K562 (cell line): ENCODE results near the gene POLR2C. TPM values are rescaled to one million over a fixed set of nuclear protein-coding genes. Genes with fewer than 3 reads are reported as not detected.
A peak's percentile ranks its signal among the peaks of the same experiment; 100 is the strongest.

Experiments used
- EGR1 ChIP-seq: fragments of 450-650 bp; conservative IDR thresholded peaks from 2 replicates; pipeline ENCODE4 v1.6.1; 2017; ENCODE audit warnings: mild to moderate bottlenecking
- ETS2 ChIP-seq: IDR thresholded peaks from 2 replicates; pipeline ENCODE4 v1.6.1; 2016; ENCODE audit warnings: borderline replicate concordance, missing genetic modification characterization, mild to moderate bottlenecking, moderate library complexity, missing compliant biosample characterization; ENCODE audit not compliant: poor library complexity, severe bottlenecking
- FOXK1 ChIP-seq: sonication (generic); formaldehyde crosslinking; IDR thresholded peaks from 2 replicates; pipeline ENCODE4 v1.8.0; 2022; ENCODE audit warnings: missing genetic modification reagents, mild to moderate bottlenecking, borderline replicate concordance
- HIVEP1 ChIP-seq: fragments of 250-450 bp; sonication (Bioruptor Pico); IDR thresholded peaks from 2 replicates; pipeline ENCODE4 v1.4.0; 2020; ENCODE audit warnings: mild to moderate bottlenecking
- HNRNPUL1 ChIP-seq: fragments of 200-400 bp; formaldehyde crosslinking; IDR thresholded peaks from 2 replicates; pipeline ENCODE4 v1.6.1; 2017; ENCODE audit warnings: low read length
- RAD21 ChIP-seq, 2 experiments: fragments of 250-450 bp in 1 of 2; fragments of 450-650 bp in 1 of 2; sonication (Bioruptor Pico) in 1 of 2; formaldehyde crosslinking in 1 of 2; IDR thresholded peaks in 1 of 2; conservative IDR thresholded peaks in 1 of 2; 2 replicates each; pipeline versions ENCODE4 v1.4.0 to v1.8.0; 2020 to 2022; ENCODE audit warnings: mild to moderate bottlenecking in 2 of 2, moderate library complexity in 1 of 2
- RBM17 ChIP-seq: fragments of 200-400 bp; formaldehyde crosslinking; IDR thresholded peaks from 2 replicates; pipeline ENCODE4 v1.6.1; 2017; ENCODE audit warnings: low read depth, mild to moderate bottlenecking, low read length, borderline replicate concordance
- SREBF1 ChIP-seq: fragments of 150-350 bp; IDR thresholded peaks from 2 replicates; pipeline ENCODE4 v1.6.1; 2014; ENCODE audit warnings: antibody characterized with exemption, low read depth, low read length, borderline replicate concordance
- U2AF2 ChIP-seq: fragments of 200-400 bp; formaldehyde crosslinking; optimal IDR thresholded peaks from 2 replicates; pipeline ENCODE3; 2017; ENCODE audit warnings: low read depth, mild to moderate bottlenecking, low read length
- ZBTB8A ChIP-seq: fragments of 450-650 bp; IDR thresholded peaks from 2 replicates; pipeline ENCODE4 v1.6.1; 2018; ENCODE audit warnings: mild to moderate bottlenecking, moderate library complexity; ENCODE audit not compliant: partially characterized antibody
- ZNF431 ChIP-seq: sonication (generic); formaldehyde crosslinking; IDR thresholded peaks from 2 replicates; pipeline ENCODE4 v1.8.0; 2022; ENCODE audit warnings: mild to moderate bottlenecking, missing genetic modification reagents
- ZZZ3 ChIP-seq: fragments of 450-650 bp; IDR thresholded peaks from 2 replicates; pipeline ENCODE4 v1.6.1; 2016; ENCODE audit warnings: antibody characterized with exemption, mild to moderate bottlenecking, moderate library complexity
- polyA plus RNA-seq, 8 experiments: library from polyadenylated mRNA; depleted of rRNA in 4 of 8; stranded (reverse) in 5 of 8; unstranded in 3 of 8; fragments of >200 nt; fragmentation: Nextera tagmentation in 2 of 8; fragmentation: Illumina TruSeq in 1 of 8; extraction: Ambion mirVana in 2 of 8; extraction: Trizol in 1 of 8; gene quantifications; 2 replicates each; pipeline versions ENCODE4 v1.2.1 to v1.2.3, GENCODE V29; 2011 to 2014; ENCODE audit warnings: inconsistent platforms in 1 of 8, missing spikeins in 1 of 8
- total RNA-seq, 7 experiments: library from RNA; depleted of rRNA in 6 of 7; stranded (reverse); fragments of >200 nt in 6 of 7; fragmentation: Illumina TruSeq in 2 of 7; extraction: Trizol in 2 of 7; gene quantifications; 2 replicates each; pipeline versions ENCODE4 v1.2.1 to v1.2.3, GENCODE V29; 2011 to 2021; ENCODE audit warnings: low replicate concordance in 1 of 7
- TF ChIP-seq, protein P1 (sequence below): fragments of 150-350 bp; conservative IDR thresholded peaks from 2 replicates; pipeline ENCODE4 v1.6.1; 2014; ENCODE audit warnings: low read length
- TF ChIP-seq, protein P2 (sequence below): sonication (generic); formaldehyde crosslinking; IDR thresholded peaks from 2 replicates; pipeline ENCODE4 v1.8.1; 2023; ENCODE audit warnings: mild to moderate bottlenecking, missing genetic modification reagents
- TF ChIP-seq, protein P3 (sequence below): fragments of 450-650 bp; IDR thresholded peaks from one replicate; pipeline ENCODE4 v1.6.1; 2018; ENCODE audit warnings: mild to moderate bottlenecking, moderate library complexity; ENCODE audit not compliant: partially characterized antibody
- TF ChIP-seq, protein P4 (sequence below): fragments of 450-650 bp; conservative IDR thresholded peaks from 2 replicates; pipeline ENCODE4 v1.6.1; 2016; ENCODE audit warnings: missing genetic modification characterization, low read depth, mild to moderate bottlenecking, control low read depth, missing compliant biosample characterization

The POLR2C gene
- total and polyA plus RNA-seq, 9 of the 15 experiments (the other 6 are each of a cell fraction or from before 2014, with no cell fraction given) = 70.3 to 163 (median 92.3) TPM

DNA sequence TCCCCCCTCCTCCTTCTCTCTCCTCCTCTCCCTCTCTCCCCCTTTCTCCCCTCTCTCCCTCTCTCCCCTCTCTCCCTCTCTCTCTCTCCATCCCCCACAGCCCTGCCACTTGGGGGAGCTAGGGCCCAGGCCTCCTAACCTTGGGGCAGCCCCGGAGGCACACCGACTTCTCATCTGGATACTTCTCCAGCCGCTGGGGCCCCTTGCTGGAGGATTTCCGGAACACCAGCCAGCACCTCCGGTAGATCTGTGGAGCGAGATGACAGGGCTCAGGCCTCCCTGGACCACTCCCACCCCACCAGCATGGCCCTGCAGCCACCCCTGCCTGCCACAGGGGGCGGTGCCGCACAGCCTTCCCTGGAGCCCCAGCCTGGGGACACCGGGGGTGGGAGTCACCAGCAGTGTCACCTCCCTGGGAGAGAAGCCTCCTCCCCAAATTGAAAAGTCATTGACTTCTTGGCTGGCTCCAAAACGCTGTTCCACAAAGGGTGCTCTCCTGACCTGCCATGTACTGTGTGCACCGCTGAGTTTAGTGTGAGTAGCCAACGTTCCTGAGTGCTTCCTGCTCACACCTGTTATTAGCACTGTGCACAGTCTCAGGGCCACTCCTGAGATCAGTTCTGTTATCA is 13.3 kb downstream of the POLR2C start (continued):
- TF ChIP-seq RBM17 (no peak), ZNF431 (CRISPR knock-in tag) (no peak), ZZZ3 (no peak), HNRNPUL1 (no peak), ETS2 (tag) (no peak), U2AF2 (no peak), SREBF1 (no peak), EGR1 (peak; percentile 35), ZBTB8A (no peak), FOXK1 (CRISPR knock-in tag) (no peak), HIVEP1 (no peak), RAD21 (CRISPR knock-in tag; conservative IDR thresholded peaks at IDR 0.05 in 1 of 2, IDR thresholded peaks at IDR 0.05 in 1 of 2) (peak; percentile 59 to 72; a peak in 3 of 4 replicates)
- TF ChIP-seq, protein P1, sequence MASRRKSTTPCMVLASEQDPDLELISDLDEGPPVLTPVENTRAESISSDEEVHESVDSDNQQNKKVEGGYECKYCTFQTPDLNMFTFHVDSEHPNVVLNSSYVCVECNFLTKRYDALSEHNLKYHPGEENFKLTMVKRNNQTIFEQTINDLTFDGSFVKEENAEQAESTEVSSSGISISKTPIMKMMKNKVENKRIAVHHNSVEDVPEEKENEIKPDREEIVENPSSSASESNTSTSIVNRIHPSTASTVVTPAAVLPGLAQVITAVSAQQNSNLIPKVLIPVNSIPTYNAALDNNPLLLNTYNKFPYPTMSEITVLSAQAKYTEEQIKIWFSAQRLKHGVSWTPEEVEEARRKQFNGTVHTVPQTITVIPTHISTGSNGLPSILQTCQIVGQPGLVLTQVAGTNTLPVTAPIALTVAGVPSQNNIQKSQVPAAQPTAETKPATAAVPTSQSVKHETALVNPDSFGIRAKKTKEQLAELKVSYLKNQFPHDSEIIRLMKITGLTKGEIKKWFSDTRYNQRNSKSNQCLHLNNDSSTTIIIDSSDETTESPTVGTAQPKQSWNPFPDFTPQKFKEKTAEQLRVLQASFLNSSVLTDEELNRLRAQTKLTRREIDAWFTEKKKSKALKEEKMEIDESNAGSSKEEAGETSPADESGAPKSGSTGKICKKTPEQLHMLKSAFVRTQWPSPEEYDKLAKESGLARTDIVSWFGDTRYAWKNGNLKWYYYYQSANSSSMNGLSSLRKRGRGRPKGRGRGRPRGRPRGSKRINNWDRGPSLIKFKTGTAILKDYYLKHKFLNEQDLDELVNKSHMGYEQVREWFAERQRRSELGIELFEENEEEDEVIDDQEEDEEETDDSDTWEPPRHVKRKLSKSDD = no peak
- TF ChIP-seq, protein P2, sequence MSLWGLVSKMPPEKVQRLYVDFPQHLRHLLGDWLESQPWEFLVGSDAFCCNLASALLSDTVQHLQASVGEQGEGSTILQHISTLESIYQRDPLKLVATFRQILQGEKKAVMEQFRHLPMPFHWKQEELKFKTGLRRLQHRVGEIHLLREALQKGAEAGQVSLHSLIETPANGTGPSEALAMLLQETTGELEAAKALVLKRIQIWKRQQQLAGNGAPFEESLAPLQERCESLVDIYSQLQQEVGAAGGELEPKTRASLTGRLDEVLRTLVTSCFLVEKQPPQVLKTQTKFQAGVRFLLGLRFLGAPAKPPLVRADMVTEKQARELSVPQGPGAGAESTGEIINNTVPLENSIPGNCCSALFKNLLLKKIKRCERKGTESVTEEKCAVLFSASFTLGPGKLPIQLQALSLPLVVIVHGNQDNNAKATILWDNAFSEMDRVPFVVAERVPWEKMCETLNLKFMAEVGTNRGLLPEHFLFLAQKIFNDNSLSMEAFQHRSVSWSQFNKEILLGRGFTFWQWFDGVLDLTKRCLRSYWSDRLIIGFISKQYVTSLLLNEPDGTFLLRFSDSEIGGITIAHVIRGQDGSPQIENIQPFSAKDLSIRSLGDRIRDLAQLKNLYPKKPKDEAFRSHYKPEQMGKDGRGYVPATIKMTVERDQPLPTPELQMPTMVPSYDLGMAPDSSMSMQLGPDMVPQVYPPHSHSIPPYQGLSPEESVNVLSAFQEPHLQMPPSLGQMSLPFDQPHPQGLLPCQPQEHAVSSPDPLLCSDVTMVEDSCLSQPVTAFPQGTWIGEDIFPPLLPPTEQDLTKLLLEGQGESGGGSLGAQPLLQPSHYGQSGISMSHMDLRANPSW = no peak
- TF ChIP-seq, protein P3, sequence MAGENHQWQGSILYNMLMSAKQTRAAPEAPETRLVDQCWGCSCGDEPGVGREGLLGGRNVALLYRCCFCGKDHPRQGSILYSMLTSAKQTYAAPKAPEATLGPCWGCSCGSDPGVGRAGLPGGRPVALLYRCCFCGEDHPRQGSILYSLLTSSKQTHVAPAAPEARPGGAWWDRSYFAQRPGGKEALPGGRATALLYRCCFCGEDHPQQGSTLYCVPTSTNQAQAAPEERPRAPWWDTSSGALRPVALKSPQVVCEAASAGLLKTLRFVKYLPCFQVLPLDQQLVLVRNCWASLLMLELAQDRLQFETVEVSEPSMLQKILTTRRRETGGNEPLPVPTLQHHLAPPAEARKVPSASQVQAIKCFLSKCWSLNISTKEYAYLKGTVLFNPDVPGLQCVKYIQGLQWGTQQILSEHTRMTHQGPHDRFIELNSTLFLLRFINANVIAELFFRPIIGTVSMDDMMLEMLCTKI = no peak
- TF ChIP-seq, protein P4, sequence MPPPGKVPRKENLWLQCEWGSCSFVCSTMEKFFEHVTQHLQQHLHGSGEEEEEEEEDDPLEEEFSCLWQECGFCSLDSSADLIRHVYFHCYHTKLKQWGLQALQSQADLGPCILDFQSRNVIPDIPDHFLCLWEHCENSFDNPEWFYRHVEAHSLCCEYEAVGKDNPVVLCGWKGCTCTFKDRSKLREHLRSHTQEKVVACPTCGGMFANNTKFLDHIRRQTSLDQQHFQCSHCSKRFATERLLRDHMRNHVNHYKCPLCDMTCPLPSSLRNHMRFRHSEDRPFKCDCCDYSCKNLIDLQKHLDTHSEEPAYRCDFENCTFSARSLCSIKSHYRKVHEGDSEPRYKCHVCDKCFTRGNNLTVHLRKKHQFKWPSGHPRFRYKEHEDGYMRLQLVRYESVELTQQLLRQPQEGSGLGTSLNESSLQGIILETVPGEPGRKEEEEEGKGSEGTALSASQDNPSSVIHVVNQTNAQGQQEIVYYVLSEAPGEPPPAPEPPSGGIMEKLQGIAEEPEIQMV = no peak
